ENCODE data around the gene ACACB.

DNA sequence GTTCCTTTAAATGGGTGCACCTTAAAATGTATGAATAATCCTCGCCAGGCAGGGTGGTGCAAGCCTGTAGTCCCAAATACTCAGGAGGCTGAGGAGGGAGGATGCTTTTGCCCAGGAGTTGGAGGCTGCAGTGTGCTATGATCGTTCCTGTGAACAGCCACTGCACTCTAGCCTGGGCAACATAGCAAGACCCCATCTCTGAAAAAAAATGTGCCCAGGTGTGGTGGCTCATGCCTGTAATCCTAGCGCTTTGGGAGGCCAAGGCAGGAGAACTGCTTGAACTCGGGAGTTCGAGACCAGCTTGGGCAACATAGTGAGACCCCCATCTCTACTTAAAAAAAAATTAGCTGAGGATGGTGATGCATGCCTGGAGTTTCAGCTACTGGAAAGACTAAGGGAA is 39.6 kb downstream of the ACACB start:
- TF ChIP-seq CTCF (IDR thresholded peaks at IDR 0.05) (no peak), E2F4 (CRISPR knock-in tag; IDR thresholded peaks at IDR 0.05; ENCODE audit: borderline replicate concordance, low read depth) (no peak), E2F1 (CRISPR knock-in tag; IDR thresholded peaks at IDR 0.05) (no peak)
